Measurements from ENCODE around the gene COG3.

Gene COG3

GRCh38 chr13:45436953-45437352 is 27.8 kb upstream of the COG3 start:
- TF ChIP-seq POLR2A (IDR thresholded peaks at IDR 0.05; ENCODE audit: low read depth, low read length), result no peak
- FAIRE-seq, result no peak
- DNase-seq (ENCODE audit: insufficient read length, low spot score), result no peak

DNA sequence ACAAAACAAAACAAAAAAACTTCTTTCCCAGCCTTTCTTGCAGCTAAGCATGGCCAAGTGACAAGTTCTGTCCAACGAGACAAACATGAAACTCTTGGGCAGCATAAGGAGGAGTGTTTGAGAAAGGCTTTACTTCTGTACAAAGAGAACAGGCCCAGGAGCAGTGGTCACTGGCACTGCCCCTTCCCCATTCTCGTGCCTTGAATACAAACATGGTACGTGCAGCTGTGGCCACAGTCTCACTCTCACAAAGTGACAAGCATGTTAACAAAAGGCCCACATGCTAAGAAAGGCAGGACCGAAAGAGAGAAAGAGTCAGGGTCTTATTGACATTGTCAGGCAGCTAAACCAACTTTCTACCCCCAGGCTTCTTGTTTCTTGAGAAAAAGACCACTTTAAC is 26.8 kb upstream of the COG3 start:
- DNase-seq (ENCODE audit: insufficient read length, low spot score), result no peak
- no peak for TF ChIP-seq POLR2A (IDR thresholded peaks at IDR 0.05; ENCODE audit: low read depth, low read length)
- no peak for FAIRE-seq

GRCh38 chr13:45439008-45439407 is 25.7 kb upstream of the COG3 start:
- no peak for TF ChIP-seq POLR2A (IDR thresholded peaks at IDR 0.05; ENCODE audit: low read depth, low read length)
- no peak for FAIRE-seq
- no peak for DNase-seq (ENCODE audit: insufficient read length, low spot score)

DNA sequence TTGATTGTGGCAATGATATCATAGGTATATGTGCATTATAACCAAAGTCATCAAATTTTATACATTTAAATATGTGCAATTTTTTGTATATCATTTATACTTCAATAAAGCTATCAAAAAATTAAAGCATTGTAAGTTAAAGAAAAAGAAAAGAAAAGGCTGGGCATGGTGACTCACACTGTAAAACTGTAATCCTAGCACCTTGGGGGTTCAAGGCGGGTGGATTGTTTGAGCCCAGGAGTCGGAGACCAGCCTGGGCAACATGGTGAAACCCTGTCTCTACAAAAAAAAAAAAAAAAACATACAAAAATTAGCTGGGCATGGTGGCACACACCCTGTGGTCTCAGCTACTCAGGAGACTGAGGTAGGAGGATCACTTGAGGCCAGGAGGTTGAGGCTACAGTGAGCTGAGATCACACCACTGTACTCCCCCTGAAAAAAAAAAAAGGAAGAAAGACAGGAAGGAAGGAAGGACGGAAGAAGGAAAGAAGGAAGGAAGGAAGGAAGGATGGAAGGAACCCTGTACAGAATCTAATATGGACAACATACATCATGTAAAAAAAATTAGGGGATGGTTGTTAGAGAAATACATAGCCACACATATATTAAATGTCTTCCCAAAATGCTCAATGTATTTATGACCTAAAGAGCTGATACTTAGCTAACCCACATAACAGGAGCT is 24.8 kb upstream of the COG3 start:
- TF ChIP-seq POLR2A (IDR thresholded peaks at IDR 0.05; ENCODE audit: low read depth, low read length), result no peak
- FAIRE-seq, result no peak
- DNase-seq (ENCODE audit: insufficient read length, low spot score), result no peak

DNA sequence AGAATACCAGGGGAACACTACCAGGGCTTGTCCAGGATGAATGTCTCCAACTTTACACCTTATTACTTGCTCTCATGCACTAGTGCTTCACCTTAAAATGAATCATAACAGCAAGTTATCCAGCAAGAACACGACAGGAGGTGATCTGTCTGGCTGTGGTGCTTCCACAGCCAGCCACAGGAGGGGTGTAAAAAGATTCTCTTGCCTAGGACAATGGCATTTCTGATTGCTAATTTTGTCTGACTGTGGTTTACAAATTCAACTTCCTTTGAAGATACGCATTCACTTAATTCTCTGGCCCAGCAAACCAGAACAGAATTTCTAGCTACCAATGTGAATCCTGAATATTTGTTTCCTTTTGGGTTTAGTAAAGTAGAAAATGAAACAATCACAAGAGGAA is 23.1 kb upstream of the COG3 start:
- FAIRE-seq (no peak), DNase-seq (ENCODE audit: insufficient read length, low spot score) (no peak)
- TF ChIP-seq POLR2A (IDR thresholded peaks at IDR 0.05; ENCODE audit: low read depth, low read length), result no peak

DNA sequence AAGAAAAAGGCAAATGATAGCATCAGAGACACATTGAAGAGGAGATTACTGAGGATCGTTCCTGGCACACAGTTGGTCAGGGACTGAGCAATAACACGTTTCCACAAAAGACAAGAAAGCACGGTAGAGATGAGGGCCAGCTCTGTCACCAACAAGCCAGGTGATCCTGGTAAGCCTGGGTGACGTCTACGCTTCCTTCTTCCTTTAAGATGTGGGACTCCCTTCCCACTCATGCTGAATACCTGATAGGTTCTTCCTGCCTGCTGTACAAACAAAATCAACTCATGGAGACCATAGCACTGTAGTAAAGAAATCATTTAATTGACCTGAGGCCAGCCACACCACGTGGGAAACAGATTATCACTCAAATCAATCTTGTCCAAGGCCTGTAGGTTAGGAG is 19.7 kb upstream of the COG3 start:
- no peak for TF ChIP-seq POLR2A (IDR thresholded peaks at IDR 0.05; ENCODE audit: low read depth, low read length)
- FAIRE-seq, result no peak

GRCh38 chr13:45446181-45446580 is 18.6 kb upstream of the COG3 start:
- FAIRE-seq, result no peak
- TF ChIP-seq POLR2A (IDR thresholded peaks at IDR 0.05; ENCODE audit: low read depth, low read length), result no peak
- DNase-seq (ENCODE audit: insufficient read length, low spot score), result no peak

More for the DNA sequence above, 19.7 kb upstream of the COG3 start:
- no peak for DNase-seq (ENCODE audit: insufficient read length, low spot score)

DNA sequence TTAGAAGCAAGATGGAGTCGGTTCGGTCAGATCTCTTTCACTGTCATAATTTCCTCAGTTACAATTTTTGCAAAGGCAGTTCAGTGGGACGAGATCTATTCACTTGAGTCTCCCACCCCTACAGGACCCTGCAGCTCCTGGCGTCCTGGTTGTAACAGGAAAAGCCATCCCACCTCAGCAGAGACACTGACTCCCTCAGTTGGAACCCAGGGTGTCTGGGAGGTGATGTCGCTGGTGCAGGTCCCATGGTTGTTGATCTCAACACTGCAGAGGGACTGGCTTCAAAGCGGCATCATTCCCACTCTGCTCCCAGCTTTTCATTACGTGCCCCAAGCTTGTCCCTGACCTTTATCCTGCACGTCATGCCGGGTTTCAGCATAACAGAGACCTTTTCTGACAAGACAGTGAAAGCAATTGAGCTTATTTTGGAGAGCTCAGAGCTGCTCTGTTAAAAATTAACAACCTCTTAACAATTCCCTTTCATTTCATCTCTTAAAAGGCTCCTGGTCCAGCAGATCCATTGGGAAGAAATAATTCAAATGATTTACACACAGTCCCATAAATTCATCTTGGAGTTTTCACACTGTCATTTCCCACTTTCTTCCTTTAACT is 17.6 kb upstream of the COG3 start:
- DNase-seq (ENCODE audit: insufficient read length, low spot score) (no peak), FAIRE-seq (no peak)

DNA sequence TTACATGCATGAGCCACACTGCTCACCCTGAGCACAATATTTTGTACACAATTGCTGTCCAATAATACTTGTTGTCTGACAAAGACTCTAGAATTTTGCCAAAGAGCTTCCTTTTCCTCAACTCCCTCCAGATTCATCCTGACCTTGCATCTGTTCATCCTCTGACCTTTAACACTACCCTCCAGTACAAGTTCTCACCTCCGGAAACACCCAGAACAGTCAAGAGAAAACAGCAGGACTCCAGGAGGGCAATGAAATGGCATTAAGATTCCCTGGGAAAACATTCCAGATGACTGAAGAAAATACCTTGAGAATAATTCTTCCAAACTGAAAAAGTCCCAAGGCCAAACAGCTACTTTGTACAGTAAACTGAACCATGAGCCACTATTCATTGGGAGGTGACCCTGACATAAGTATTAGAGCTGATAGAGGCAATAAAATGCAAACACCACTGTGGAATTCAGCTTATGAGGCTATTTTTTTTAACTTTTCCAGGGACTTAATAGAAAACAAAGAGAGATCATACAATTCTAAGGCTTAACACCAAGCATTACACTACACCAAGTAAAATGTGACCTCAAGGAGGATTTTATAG is 15.7 kb upstream of the COG3 start:
- DNase-seq (ENCODE audit: insufficient read length, low spot score) (no peak), FAIRE-seq (no peak)
- TF ChIP-seq POLR2A (IDR thresholded peaks at IDR 0.05; ENCODE audit: low read depth, low read length), result no peak

More for the DNA sequence above, 17.6 kb upstream of the COG3 start:
- no peak for TF ChIP-seq POLR2A (IDR thresholded peaks at IDR 0.05; ENCODE audit: low read depth, low read length)

- TF ChIP-seq POLR2A (IDR thresholded peaks at IDR 0.05; ENCODE audit: low read depth, low read length), result no peak
- FAIRE-seq, result no peak
- DNase-seq (ENCODE audit: insufficient read length, low spot score), result no peak
These were observed 13.5 kb upstream of the COG3 start for GRCh38 chr13:45451282-45451681.

DNA sequence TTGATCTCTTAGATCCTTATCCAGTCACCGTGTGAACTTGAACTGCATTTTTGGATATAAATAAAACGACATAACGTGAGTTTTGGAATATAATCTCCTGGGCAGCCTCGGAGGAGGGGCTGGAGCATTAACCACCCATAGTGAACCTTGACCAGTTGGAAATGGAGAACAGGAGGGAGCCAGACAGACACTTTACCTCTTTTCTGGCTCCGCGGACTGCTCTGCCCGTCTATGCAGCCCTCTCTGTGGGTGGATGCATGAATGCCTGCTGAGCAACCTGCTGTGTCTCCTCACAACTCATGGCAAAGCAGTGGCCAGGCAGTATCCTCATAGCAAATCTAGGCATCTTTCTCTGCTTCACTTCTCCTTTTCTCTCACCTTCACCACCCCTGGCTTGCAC is 10.5 kb upstream of the COG3 start:
- FAIRE-seq (no peak), DNase-seq (ENCODE audit: insufficient read length, low spot score) (no peak)
- no peak for TF ChIP-seq POLR2A (IDR thresholded peaks at IDR 0.05; ENCODE audit: low read depth, low read length)

- DNase-seq (ENCODE audit: insufficient read length, low spot score) (no peak), FAIRE-seq (no peak)
- no peak for TF ChIP-seq POLR2A (IDR thresholded peaks at IDR 0.05; ENCODE audit: low read depth, low read length)
These were observed 8.4 kb upstream of the COG3 start for GRCh38 chr13:45456196-45456972.

- DNase-seq (ENCODE audit: insufficient read length, low spot score), result no peak
- FAIRE-seq, result no peak
- no peak for TF ChIP-seq POLR2A (IDR thresholded peaks at IDR 0.05; ENCODE audit: low read depth, low read length)
These were observed 525 bp upstream of the COG3 start for GRCh38 chr13:45464141-45464686.

DNA sequence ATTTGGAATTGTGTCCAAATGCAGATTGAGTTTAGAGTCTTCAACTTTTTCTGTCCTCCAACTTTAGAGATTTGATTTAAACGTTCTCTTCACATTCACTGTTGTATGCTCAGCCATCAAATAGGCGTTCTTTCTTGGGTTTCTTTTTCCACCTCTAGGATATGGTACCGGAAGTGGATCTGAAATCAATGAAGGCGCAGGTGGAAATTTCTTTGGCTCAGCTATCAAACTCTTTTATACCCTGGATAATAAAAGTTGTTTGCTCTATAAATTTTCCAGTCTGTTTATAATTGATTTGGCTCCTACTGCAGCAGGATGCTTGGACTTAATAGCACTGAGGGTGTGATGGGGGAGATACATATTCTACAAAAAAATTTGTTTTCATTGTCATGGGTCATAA is 1.6 kb downstream of the COG3 start:
- no peak for FAIRE-seq

More for the DNA sequence above, 1.6 kb downstream of the COG3 start:
- no peak for DNase-seq (ENCODE audit: insufficient read length, low spot score)
- TF ChIP-seq POLR2A (IDR thresholded peaks at IDR 0.05; ENCODE audit: low read depth, low read length), result no peak

Data from H54 (cell line).